GM18951 (cell line): Measurements from ENCODE around the gene PSMD10.

Experiments
- POLR2A ChIP-seq: IDR thresholded peaks from 4 replicates; pipeline ENCODE4 v1.6.1; 2011; ENCODE audit warnings: mild to moderate bottlenecking; ENCODE audit not compliant: insufficient read length, insufficient read depth; ENCODE audit errors: extremely low read depth
- in situ Hi-C: fragments of 300-500 bp; cut with MboI; formaldehyde crosslinking; loops from one replicate; pipeline ENCODE4 v1.12.0; 2022; ENCODE audit warnings: low sequenced_read_pairs, mixed read lengths, inconsistent platforms; ENCODE audit not compliant: unreplicated experiment

PSMD10 gene

DNA sequence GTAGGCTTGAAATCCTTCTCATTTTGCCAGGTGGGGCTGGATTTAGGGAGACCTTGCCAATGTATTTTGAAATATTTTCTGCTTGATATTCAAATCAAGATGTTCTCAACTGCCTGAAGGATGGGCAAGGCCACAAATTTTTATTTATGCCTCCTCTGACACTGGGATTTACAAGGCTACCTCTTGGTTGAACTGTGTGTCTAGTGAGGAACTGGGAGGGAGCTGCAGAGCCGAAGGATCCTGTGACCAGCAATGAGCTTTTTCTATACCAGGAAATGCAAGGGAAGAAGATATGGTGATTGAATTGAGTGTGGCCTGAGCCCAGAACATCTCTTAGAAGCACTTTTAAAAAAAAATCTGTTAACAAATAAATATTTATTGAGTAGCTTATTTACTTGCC, 31.5 kb downstream of the PSMD10 start:
- TF ChIP-seq POLR2A, result no peak

GRCh38 chrX:108055546-108055945, 35.8 kb downstream of the PSMD10 start:
- TF ChIP-seq POLR2A, result no peak
- in situ Hi-C loops, result no loop called here

More for the DNA sequence above, 31.5 kb downstream of the PSMD10 start:
- in situ Hi-C loops, result no loop called here

DNA sequence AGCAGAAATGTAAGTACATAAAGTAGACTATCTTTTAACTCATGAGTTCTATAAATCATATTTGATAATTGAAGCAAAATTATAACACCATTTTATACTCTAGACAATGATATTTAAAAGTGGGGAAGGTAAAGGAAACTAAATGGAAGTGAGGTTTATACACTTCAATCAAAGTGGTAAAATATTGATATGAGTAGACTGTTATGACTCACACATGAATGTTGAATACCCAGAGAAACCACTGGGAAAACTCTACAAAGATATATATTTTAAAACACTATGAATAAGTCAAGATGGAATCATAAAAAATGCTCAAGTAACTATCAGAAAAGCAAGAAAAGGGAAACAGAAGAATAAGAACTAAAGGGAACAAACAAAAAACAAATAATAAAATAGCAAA, 38.1 kb downstream of the PSMD10 start:
- in situ Hi-C loops, result no loop called here
- no peak for TF ChIP-seq POLR2A

GRCh38 chrX:108049649-108050048, 41.7 kb downstream of the PSMD10 start:
- in situ Hi-C loops, result no loop called here
- no peak for TF ChIP-seq POLR2A

DNA sequence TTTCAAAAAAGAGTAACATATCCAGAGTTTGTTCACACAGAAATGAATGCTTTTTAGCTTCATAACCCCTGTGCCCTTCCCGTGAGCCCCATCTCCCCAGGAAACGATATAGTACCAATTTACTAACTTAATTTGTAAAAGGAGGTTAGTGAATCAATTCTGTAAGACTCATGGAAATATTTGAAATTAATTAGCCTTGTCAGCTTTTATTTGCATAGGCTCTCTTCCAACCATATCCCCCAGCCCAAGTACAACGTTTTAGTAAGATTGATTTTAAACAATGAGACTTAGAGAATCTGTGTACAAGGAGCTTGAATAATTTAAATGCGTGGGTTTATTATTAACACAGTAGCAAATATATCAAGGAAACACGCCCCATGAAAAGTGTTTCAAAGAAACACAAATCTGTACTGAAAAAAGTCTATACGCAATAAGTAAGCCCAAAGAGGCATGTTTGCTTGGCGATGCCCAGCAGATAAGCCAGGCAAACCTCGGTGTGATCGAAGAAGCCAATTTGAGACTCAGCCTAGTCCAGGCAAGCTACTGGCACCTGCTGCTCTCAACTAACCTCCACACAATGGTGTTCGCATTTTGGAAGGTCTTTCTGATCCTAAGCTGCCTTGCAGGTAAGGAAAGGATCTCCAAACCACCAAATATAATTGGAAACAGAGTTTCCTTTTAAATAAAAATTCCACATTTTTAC, 46.6 kb downstream of the PSMD10 start, which contains the start of gene VSIG1:
TSS of gene VSIG1 (plus strand) at position 512 of the 703 bp plus-strand sequence. CDS start at position 578, 66 bp downstream.
- in situ Hi-C loops, result no loop called here
- no peak for TF ChIP-seq POLR2A

DNA sequence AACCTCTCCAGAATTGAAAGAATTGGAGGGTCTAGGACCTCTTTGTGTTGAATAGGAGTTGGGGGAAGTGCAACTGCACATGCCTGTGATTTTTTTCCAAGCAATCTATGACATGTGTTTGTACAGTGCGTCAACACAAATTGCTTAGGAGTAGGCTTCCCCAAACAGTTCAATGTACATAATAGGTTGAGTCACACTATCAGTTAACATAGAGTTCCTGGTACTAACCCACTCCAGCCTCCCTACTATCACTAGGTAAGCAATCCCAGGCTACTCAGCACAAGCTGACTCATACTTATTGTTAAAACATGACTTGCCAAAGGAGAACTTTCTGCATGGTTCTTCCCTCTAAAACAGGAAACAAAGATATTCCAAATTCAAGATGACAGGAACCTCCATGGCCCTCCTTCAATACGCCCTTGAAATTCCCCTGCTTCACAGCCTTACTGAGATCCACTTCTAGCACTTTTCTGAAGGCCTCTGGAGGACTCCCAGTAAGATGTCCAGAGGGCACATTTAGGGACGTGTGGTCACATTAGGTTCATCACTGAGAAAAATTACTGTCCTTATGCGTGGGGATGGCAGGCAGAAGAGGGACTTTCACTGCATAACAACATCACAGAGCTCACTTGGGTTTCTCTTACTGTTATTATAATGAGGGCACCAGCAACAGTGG, 54.9 kb downstream of the PSMD10 start:
- TF ChIP-seq POLR2A, result no peak
- in situ Hi-C loops, result no loop called here

- TF ChIP-seq POLR2A, result no peak
- in situ Hi-C loops, result no loop called here
Observed at GRCh38 chrX:108034725-108035124, 56.6 kb downstream of the PSMD10 start.
